ENCODE results near the gene AQP12A.
"Not testable (repeated sequence)": the region's sequence is repeated elsewhere in the genome, so short reads cannot be mapped to it uniquely, and the experiment has no call there.

AQP12A gene

GRCh38 chr2:240685771-240686371 lies 5.8 kb upstream of the AQP12A start:
- no peak overlapping the region for H3K4me3 ChIP-seq (ENCODE audit: low read depth, low read length)
- no peak for DNase-seq (ENCODE audit: low read depth)

- DNase-seq (ENCODE audit: low read depth) = no peak
- H3K4me3 ChIP-seq (ENCODE audit: low read depth, low read length) = no peak overlapping the region
Observed at GRCh38 chr2:240686460-240686859, 5.2 kb upstream of the AQP12A start.

- H3K4me3 ChIP-seq (ENCODE audit: low read depth, low read length) = no peak overlapping the region
- DNase-seq (ENCODE audit: low read depth) = no peak
Observed at GRCh38 chr2:240687045-240687740, 4.5 kb upstream of the AQP12A start.

DNA sequence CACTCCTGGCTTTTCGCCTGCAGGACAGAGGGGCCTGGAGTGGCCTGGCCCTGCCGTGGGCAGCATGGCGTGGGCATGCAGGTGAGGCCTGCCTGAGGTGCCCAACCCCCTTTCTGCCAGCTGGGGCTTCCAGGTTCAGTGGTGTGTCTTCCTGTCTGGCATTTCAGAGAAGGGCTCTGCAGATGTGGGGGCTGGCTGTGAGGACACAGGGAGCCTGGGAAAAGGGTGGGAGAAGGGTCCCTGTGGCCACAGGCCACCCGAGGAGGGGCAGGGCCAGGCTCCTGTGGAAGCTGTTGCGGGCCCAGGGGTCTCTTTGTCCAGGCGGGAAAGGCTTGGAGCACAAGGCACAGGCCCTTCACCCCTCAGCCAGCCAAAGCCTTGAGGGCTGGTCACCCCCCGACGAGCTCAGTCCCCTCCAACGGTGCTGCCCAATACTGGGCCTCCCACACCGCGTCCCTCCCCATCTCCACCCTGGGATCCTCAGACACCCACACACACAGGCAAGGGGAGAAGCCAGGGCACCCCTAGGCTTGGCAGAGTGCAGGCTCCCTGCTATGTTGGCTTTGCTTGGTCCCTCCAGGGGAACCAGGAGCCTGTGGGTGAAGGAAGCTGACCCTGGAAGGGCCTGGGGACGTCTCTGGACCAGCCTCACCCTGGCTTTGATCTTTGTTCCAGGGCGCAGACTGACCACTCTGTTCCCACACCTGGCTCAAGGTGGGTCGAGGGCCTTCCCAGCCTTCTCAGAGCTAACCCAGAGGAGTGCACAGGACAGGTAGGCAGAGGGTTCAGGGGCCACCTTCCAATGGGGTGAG lies 3.7 kb upstream of the AQP12A start:
- H3K4me3 ChIP-seq (ENCODE audit: low read depth, low read length) = no peak overlapping the region
- no peak for DNase-seq (ENCODE audit: low read depth)

GRCh38 chr2:240688553-240688919 lies 3.1 kb upstream of the AQP12A start:
- no peak overlapping the region for H3K4me3 ChIP-seq (ENCODE audit: low read depth, low read length)
- DNase-seq (ENCODE audit: low read depth) = no peak

- DNase-seq (ENCODE audit: low read depth) = no peak
- H3K4me3 ChIP-seq (ENCODE audit: low read depth, low read length) = no peak overlapping the region
Observed at GRCh38 chr2:240689975-240690374, 1.7 kb upstream of the AQP12A start.

- not testable (repeated sequence) for H3K4me3 ChIP-seq (ENCODE audit: low read depth, low read length); DNase-seq (ENCODE audit: low read depth)
Observed at GRCh38 chr2:240690421-240691074, 1.1 kb upstream of the AQP12A start.

DNA sequence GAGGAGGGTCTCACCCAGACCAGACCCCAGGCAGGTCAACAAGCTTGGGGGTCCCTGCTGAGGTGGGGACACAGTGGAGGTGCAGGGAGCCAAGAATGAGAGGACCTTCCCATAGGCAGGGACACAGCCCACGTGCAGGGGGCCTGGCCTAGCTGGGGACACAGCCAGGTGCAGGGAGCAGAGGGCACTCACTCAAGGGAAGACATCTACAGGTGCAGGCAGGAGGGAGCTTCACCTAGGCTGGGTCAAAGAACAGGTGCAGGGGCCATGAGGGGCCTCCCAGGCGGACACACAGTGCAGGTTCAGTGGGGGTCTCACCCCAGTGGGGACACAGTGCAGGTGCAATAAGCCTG lies 615 bp upstream of the AQP12A start:
- not testable (repeated sequence) for H3K4me3 ChIP-seq (ENCODE audit: low read depth, low read length); DNase-seq (ENCODE audit: low read depth)

DNA sequence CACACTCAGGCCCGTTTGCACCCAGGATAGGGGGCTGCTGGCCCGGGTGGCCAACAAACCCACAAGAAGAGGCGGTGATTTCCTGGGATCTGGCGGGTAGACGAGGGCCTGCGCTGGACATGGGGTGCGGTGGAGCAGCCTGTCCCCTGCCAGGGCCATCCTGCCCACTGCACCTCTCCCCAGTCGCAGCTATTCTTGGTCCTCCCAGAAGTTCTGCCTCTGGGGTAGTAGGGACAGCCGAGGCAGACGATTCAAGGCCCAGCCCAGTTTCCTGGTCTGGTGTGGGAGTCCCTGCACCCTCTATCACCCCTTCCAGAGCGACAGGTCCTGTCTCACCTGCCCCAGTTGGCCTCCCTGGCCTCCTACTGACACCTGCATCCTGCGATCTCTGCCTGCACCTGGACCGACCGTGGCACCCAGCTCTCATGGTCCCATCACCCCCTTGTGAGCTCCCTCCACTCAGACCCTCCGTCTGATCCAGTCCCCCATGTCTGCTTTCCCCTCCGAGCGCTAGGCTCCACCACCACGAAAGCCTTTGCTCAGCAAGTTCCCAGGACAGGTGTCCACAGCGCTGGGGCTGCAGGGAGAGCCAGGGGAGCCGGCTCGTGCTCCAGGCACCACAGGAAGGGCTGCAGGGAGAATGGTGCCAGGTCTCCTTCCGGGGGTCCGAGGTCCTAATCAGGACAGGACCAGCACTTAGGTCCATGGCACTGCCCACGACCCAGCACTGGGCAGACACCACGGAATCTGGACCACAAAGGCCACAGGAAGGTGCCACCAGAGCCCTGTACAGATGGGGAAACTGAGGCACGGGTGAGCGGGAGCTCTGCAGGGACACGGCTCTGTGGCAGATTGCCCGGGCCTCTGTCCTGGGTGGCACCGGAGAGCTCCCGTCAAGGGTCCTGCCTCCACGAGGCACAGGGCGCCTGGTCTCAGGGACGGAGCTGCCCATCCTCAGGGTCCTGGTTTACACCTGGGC lies 1.2 kb downstream of the AQP12A start:
- not testable (repeated sequence) for DNase-seq (ENCODE audit: low read depth); H3K4me3 ChIP-seq (ENCODE audit: low read depth, low read length)

- not testable (repeated sequence) for DNase-seq (ENCODE audit: low read depth); H3K4me3 ChIP-seq (ENCODE audit: low read depth, low read length)
Observed at GRCh38 chr2:240694304-240694703, 2.6 kb downstream of the AQP12A start.

DNA sequence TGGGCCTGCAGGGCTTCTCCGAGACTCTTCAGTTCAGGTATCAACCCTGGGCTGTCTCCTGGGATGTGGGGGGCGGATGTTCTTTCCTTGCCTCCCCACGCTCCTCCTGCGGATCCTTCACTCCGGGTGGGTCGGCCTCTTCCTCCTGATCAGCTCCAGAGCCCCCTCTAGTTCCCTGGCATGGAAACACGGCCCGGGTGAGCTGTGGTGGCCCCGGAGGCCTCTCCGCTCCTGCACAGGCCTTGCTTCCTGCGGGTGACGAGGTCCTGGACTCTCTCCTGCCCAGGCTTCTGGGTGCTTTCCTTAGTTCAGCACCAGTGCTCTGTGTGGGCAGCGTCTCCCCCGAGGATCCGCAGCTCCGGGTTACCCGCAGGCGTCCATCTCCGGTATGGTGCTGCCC lies 3.9 kb downstream of the AQP12A start:
- not testable (repeated sequence) for DNase-seq (ENCODE audit: low read depth); H3K4me3 ChIP-seq (ENCODE audit: low read depth, low read length)

- H3K4me3 ChIP-seq (ENCODE audit: low read depth, low read length); DNase-seq (ENCODE audit: low read depth): not testable (repeated sequence)
Observed at GRCh38 chr2:240696469-240696868, 4.8 kb downstream of the AQP12A start.

DNA sequence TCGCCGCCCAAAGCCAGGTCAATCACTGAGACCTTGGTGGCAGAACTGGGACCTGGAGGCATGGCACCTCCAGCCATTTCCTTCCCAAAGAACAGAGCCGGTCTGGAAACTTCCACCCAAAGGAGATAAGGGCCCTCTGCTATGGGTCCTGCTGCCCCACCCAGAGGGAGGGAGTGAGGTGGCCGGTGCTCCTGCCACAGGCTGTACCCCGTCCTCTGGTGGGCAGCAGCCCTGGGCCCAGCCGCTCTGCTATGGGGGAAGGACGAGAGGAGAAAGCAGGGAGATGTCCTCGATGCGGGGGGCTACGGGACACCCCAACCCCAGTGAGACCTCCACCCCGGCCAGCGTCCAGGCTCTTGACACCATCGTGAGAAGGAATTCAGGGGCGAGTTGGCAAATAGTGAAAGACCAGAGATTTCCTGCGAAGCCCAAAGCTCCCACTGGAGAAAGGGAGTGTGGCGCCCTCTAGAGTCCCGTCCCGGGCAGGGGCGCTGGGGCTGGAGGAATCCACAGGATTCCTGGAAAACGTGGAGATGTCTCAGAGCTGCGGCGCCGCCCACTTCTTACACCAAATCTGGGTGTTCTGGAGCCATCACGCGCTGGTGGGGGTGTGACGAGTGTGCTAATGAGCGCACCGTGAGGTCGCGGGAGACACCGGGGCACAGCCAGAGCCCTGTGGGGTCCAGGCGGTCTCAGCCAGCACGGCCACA lies 7.3 kb downstream of the AQP12A start:
- not testable (repeated sequence) for DNase-seq (ENCODE audit: low read depth); H3K4me3 ChIP-seq (ENCODE audit: low read depth, low read length)

DNA sequence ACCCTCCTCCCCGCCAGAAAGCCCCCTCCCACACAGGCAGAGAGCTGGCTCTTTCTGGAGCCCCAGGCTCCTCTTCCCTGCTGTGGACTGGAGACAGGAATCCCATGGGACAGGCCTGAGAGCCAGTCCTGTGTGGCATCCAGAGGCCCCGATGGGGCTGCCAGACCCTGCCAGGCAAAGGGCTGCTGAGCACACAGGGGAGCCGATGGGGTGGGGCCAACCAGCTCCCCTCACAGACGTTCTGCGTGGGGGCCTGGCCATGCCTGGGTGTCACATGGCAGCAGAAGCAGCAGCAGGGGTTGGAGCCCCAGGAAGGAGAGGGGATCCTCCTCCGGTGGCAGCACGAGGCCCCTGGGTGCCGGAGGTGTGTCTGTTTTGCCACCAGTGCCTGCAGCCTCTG lies 8.2 kb downstream of the AQP12A start:
- not testable (repeated sequence) for DNase-seq (ENCODE audit: low read depth); H3K4me3 ChIP-seq (ENCODE audit: low read depth, low read length)

DNA sequence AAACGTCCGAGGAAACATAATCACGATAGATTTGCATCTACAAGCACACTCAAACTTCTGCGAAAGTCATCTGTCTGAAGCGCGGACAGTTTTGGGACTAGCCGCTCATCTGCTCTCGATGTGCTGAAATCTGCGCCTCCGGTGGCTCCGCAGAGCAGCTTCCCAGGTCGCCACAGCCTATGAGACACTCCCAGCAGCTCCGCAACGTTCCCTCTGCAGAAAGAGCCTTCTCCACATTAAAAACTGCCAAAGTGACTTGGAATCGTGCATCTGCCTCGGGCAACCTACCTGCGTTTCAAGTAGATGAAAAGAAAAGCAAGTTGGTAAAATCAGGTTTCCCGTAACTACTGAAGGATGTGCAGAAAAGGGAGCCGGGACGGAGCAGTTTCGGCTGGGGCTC lies 8.9 kb downstream of the AQP12A start:
- not testable (repeated sequence) for DNase-seq (ENCODE audit: low read depth); H3K4me3 ChIP-seq (ENCODE audit: low read depth, low read length)

DNA sequence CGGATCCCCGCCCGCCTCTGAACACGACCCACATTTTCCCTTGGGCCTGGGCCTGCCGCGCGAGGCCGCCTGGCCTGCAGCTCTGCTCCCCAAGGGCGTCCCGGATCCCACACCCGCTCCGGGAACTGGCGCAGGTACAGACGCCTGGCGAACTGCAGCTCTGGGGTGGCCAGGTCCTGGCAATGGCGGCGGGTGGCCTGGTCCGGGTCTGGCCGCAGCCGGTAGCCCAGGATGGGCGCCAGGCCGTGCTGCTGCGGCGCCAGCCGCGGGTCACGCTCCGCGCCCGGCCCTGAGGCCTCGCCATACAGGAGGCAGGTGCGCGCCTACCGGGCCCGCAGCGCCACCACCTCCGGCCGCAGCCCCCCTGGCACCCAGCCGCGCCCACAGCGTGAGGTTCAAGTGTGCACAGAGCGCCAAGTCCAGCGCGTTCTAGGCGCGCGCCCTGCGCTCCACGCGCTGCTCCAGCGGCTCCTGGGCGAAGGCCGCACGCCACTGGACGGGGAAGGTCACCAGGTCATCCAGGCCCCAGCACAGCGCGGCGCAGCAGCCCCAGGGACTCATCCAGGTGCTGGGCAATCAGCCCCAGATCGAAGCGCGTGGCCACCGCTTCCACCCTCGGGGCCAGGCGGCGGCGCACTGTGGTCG lies 9.5 kb downstream of the AQP12A start:
- H3K4me3 ChIP-seq (ENCODE audit: low read depth, low read length) = no peak overlapping the region
- DNase-seq (ENCODE audit: low read depth) = no peak

- no peak overlapping the region for H3K4me3 ChIP-seq (ENCODE audit: low read depth, low read length)
- DNase-seq (ENCODE audit: low read depth) = no peak
Observed at GRCh38 chr2:240701736-240702639, 10.3 kb downstream of the AQP12A start.

Data from skeletal muscle cell (primary cell).